ACC112 (cell line): ENCODE data around the gene BSN.
"Not testable (repeated sequence)": the region's sequence is repeated elsewhere in the genome, so short reads cannot be mapped to it uniquely, and the experiment has no call there.

Experiments used
- H2AFZ ChIP-seq: fragments of 200-600 bp; sonication (generic); one replicate; pipeline ENCODE4 v1.6.0; 2017; ENCODE audit warnings: antibody characterized with exemption, low read length; ENCODE audit not compliant: unreplicated experiment
- H3K27ac ChIP-seq: fragments of 200-600 bp; sonication (generic); 2 replicates; pipeline ENCODE4 v1.5.1; 2014; ENCODE audit warnings: low read depth, mild to moderate bottlenecking, antibody characterized with exemption, low read length, moderate library complexity
- H3K27me3 ChIP-seq: fragments of 200-600 bp; sonication (generic); 2 replicates; pipeline ENCODE4 v1.6.1; 2014; ENCODE audit warnings: mild to moderate bottlenecking, antibody characterized with exemption, low read length, moderate library complexity, mixed read lengths; ENCODE audit not compliant: insufficient read depth
- H3K36me3 ChIP-seq: fragments of 200-600 bp; sonication (generic); 2 replicates; pipeline ENCODE4 v1.6.1; 2016; ENCODE audit warnings: mild to moderate bottlenecking, antibody characterized with exemption, low read length, moderate library complexity, mixed read lengths; ENCODE audit not compliant: insufficient read depth
- H3K4me1 ChIP-seq: fragments of 200-600 bp; sonication (generic); one replicate; pipeline ENCODE4 v1.6.1; 2016; ENCODE audit warnings: low read length, mixed read lengths; ENCODE audit not compliant: insufficient read depth, unreplicated experiment, control insufficient read depth
- H3K4me3 ChIP-seq: fragments of 200-600 bp; sonication (generic); 2 replicates; pipeline ENCODE4 v1.5.1; 2014; ENCODE audit warnings: mild to moderate bottlenecking, low read depth, low read length
- H3K79me2 ChIP-seq: fragments of 200-600 bp; sonication (generic); one replicate; pipeline ENCODE4 v1.6.0; 2016; ENCODE audit warnings: low read length; ENCODE audit not compliant: control insufficient read depth, unreplicated experiment, insufficient read depth

The BSN gene

GRCh38 chr3:49566312-49566711, 12.0 kb downstream of the BSN start:
- H3K27ac ChIP-seq, result no peak overlapping the region

GRCh38 chr3:49567406-49567805, 13.1 kb downstream of the BSN start:
- Histone ChIP-seq H2AFZ (no peak overlapping the region), H3K79me2 (no peaks in the 10 kb centered on the region), H3K4me3 (no peak overlapping the region)

More at GRCh38 chr3:49566312-49566711, 12.0 kb downstream of the BSN start:
- Histone ChIP-seq H3K36me3 (no peaks in the 10 kb centered on the region), H2AFZ (no peak overlapping the region), H3K27me3 (peaks cover 65% of the 10 kb centered on the region), H3K79me2 (no peaks in the 10 kb centered on the region), H3K4me1 (no peaks in the 10 kb centered on the region), H3K4me3 (no peak overlapping the region)

GRCh38 chr3:49568965-49569364, 14.7 kb downstream of the BSN start:
- H3K27ac ChIP-seq, result no peak overlapping the region
- H3K36me3 ChIP-seq, result no peaks in the 10 kb centered on the region
- no peak overlapping the region for H2AFZ ChIP-seq
- H3K4me3 ChIP-seq, result no peak overlapping the region
- H3K4me1 ChIP-seq, result no peaks in the 10 kb centered on the region
- H3K27me3 ChIP-seq, result peaks cover 54% of the 10 kb centered on the region
- H3K79me2 ChIP-seq, result no peaks in the 10 kb centered on the region

More at GRCh38 chr3:49567406-49567805, 13.1 kb downstream of the BSN start:
- no peaks in the 10 kb centered on the region for H3K4me1 ChIP-seq
- H3K27ac ChIP-seq, result no peak overlapping the region
- H3K36me3 ChIP-seq, result no peaks in the 10 kb centered on the region
- peaks cover 66% of the 10 kb centered on the region for H3K27me3 ChIP-seq

DNA sequence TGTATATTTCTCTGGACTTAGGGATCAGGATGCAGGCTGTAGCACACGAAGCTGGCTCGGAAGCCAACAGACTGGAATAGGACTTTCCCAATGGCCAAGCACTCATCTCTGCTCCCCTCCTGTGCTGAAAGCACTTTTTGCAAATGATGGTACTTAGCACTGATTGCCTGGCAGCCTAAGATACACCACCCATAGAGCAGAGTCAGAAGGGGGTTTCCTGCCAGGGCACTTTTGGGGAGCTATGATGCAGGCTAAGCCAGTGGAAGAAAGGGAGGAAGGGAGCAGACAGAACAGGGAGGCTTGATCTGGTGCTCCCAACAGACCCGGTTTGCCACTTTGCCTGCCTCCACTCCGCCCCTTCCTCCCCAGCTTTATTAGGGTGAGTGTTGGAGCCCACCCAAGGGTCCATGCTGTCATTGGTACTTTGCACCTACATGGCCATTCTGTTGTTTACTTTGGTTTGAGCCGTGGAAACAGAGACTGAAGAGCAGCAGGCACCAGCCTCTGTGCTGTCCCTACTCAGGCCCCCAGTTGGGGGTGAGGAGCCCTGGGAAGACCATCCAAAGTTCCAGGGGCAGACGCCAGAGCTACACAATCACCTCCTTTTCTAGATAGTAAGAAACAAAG, 15.9 kb downstream of the BSN start:
- H3K36me3 ChIP-seq, result no peaks in the 10 kb centered on the region
- no peak overlapping the region for H3K4me3 ChIP-seq
- no peaks in the 10 kb centered on the region for H3K79me2 ChIP-seq
- peaks cover 46% of the 10 kb centered on the region for H3K27me3 ChIP-seq
- no peak overlapping the region for H3K27ac ChIP-seq
- H3K4me1 ChIP-seq, result no peaks in the 10 kb centered on the region
- no peak overlapping the region for H2AFZ ChIP-seq

- Histone ChIP-seq H3K4me3 (no peak overlapping the region), H2AFZ (no peak overlapping the region), H3K36me3 (no peaks in the 10 kb centered on the region), H3K4me1 (no peaks in the 10 kb centered on the region), H3K27ac (no peak overlapping the region), H3K27me3 (peaks cover 10% of the 10 kb centered on the region), H3K79me2 (no peaks in the 10 kb centered on the region)
Observed at GRCh38 chr3:49582177-49582576, 27.9 kb downstream of the BSN start.

DNA sequence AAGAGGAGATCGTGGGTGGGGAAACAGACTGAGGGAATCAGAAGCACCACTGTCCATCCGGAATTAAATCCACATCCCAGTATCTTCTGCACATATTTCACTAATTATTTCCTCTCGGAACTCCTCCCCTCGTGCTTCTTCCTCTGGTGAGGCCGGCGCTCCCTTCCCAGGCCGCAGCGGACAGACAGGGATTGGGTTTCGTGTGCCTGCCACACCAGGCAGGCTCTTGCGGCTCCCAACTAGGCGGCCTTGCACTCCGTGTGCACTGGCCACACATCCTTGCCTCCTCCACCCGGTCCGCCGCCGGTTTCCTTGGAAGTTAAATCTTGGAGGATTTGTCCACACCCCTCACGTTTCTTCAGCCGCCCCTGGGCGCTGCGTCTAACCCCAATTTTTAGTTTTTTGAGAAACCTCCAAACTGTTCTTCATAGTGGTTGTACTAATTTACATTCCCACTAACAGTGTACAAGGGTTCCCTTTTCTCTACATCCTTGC, 31.0 kb downstream of the BSN start:
- not testable (repeated sequence) for H3K27ac ChIP-seq, H3K4me1 ChIP-seq, H3K36me3 ChIP-seq, H2AFZ ChIP-seq, H3K4me3 ChIP-seq, H3K79me2 ChIP-seq
- H3K27me3 ChIP-seq, result peaks cover 13% of the 10 kb centered on the region

DNA sequence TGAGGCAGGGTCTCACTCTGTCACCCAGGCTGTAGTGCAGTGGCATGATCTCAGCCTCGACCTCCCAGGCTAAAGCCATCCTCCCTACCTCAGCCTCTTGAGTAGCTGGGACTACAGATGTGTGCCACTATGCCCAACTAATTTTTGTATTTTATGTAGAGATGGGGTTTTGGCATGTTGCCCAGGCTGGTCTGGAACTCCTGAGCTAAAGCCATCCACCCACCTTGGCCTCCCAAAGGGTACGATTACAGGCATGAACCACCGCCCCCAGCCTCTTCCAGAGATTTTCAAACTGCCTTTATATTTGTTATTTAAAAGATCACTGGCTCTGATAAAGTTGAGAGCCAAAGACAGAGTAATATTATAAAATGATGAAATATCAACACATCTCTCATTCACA, 37.3 kb downstream of the BSN start:
- Histone ChIP-seq H3K27ac (no peak overlapping the region), H2AFZ (no peak overlapping the region), H3K27me3 (peaks cover 11% of the 10 kb centered on the region), H3K4me3 (no peak overlapping the region), H3K79me2 (no peaks in the 10 kb centered on the region), H3K36me3 (no peaks in the 10 kb centered on the region), H3K4me1 (peaks cover 10% of the 10 kb centered on the region)

DNA sequence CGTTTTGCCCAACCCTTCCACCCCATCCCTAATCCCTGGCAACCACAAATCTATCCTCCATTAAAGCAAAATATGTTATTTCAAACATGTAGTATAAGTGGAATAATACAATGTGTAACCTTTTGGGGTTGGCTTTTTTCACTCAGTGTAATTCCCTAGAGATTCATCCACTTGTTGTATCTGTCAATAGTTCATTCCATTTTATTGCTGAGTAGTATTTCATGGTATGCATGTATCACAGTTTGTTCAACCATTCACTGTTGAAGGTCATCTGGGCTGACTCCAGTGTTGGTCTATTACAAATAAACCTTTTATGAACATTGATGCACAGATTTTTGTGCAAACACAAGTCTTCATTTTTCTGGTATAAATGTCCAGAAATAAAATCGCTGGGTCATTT, 38.8 kb downstream of the BSN start:
- Histone ChIP-seq H3K27ac (no peak overlapping the region), H3K79me2 (no peaks in the 10 kb centered on the region), H3K4me1 (peaks cover 10% of the 10 kb centered on the region), H3K4me3 (no peak overlapping the region), H2AFZ (no peak overlapping the region), H3K27me3 (no peaks in the 10 kb centered on the region), H3K36me3 (no peaks in the 10 kb centered on the region)

DNA sequence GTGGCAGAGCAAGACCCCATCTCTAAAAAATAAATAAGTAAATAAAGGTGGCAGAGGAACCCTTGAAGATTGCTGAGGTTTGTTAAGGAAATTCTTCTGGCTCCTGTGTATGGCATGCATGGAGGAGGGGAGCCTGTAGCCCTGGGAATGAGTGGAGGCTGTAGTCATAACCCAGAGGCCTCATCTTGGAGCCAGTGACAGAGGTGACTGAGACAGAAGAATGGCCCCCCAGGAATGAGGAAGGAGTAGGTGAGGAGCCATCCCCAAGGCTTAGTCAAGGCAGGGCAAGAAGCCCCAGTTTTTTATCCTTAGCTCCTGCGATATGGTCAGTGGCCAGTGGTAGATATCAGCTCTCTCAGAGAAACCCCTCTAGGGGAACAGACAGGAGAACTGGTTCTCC, 46.5 kb downstream of the BSN start:
- H2AFZ ChIP-seq, result no peak overlapping the region
- no peaks in the 10 kb centered on the region for H3K27me3 ChIP-seq
- no peak overlapping the region for H3K27ac ChIP-seq
- H3K36me3 ChIP-seq, result no peaks in the 10 kb centered on the region
- H3K4me3 ChIP-seq, result no peak overlapping the region
- no peaks in the 10 kb centered on the region for H3K79me2 ChIP-seq
- H3K4me1 ChIP-seq, result no peaks in the 10 kb centered on the region

GRCh38 chr3:49601358-49602048, 47.2 kb downstream of the BSN start:
- no peaks in the 10 kb centered on the region for H3K27me3 ChIP-seq
- no peaks in the 10 kb centered on the region for H3K79me2 ChIP-seq
- no peak overlapping the region for H3K4me3 ChIP-seq
- no peak overlapping the region for H2AFZ ChIP-seq
- no peaks in the 10 kb centered on the region for H3K4me1 ChIP-seq
- H3K36me3 ChIP-seq, result no peaks in the 10 kb centered on the region
- H3K27ac ChIP-seq, result no peak overlapping the region

DNA sequence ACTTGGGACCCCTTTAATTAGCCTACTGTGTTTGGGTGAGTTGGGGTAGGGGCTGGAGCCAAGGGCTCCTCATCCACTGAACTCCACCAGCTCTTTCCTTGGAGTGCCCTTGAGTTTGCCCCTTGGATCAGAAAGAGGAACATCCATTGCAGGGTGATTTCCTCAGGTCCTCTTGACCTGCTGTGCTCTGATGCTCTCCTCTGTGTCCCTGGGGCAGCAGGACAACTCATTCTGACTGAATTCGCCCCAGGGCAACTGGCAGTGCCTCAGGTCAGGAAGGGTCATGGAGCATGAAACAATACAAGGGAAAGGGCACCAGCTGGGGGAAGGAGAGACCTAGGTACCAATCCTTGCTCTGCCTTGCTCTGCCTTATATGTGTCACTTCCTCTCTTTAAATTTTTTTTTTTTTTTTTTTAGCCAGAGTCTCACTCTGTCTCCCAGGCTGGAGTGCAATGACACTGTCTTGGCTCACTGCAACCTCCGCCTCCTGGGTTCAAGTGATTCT, 47.8 kb downstream of the BSN start:
- Histone ChIP-seq H3K27me3 (no peaks in the 10 kb centered on the region), H3K27ac (no peak overlapping the region), H3K79me2 (no peaks in the 10 kb centered on the region), H3K4me3 (no peak overlapping the region), H3K4me1 (no peaks in the 10 kb centered on the region), H2AFZ (no peak overlapping the region), H3K36me3 (no peaks in the 10 kb centered on the region)
